ENCODE measurements around the gene OR56A3. TPM values are rescaled to one million over a fixed set of nuclear protein-coding genes. Genes with fewer than 3 reads are reported as not detected.
A peak's percentile ranks its signal among the peaks of the same experiment; 100 is the strongest.

The OR56A3 gene
- total and polyA plus RNA-seq, 2 experiments from 2014 or later: not detected

DNA sequence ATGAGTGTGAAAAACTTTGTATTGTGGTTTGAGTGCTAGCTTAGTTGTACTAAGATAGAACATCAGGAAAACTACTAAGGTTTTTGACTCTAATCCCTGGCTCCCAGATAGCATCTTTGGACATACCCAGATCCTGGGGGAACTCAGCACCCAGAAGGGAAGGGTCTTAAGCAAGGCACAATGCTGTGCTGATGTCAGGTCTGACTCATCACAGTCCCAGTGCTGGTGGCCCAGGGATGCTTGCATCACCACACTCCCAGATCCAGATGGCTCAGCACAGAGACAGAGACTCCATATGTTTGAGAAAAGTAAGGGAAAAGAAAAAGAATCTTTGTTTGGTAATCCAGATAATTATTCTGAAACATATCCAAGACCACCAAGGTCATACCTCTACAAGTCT lies 18.3 kb upstream of the OR56A3 start (continued):
- TF ChIP-seq, protein P1, sequence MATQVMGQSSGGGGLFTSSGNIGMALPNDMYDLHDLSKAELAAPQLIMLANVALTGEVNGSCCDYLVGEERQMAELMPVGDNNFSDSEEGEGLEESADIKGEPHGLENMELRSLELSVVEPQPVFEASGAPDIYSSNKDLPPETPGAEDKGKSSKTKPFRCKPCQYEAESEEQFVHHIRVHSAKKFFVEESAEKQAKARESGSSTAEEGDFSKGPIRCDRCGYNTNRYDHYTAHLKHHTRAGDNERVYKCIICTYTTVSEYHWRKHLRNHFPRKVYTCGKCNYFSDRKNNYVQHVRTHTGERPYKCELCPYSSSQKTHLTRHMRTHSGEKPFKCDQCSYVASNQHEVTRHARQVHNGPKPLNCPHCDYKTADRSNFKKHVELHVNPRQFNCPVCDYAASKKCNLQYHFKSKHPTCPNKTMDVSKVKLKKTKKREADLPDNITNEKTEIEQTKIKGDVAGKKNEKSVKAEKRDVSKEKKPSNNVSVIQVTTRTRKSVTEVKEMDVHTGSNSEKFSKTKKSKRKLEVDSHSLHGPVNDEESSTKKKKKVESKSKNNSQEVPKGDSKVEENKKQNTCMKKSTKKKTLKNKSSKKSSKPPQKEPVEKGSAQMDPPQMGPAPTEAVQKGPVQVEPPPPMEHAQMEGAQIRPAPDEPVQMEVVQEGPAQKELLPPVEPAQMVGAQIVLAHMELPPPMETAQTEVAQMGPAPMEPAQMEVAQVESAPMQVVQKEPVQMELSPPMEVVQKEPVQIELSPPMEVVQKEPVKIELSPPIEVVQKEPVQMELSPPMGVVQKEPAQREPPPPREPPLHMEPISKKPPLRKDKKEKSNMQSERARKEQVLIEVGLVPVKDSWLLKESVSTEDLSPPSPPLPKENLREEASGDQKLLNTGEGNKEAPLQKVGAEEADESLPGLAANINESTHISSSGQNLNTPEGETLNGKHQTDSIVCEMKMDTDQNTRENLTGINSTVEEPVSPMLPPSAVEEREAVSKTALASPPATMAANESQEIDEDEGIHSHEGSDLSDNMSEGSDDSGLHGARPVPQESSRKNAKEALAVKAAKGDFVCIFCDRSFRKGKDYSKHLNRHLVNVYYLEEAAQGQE (IDR thresholded peaks at IDR 0.05; ENCODE audit: unreplicated experiment): no peak
- TF ChIP-seq CREB1 (CRISPR knock-in tag; IDR thresholded peaks at IDR 0.05; ENCODE audit: low read depth): no peak

DNA sequence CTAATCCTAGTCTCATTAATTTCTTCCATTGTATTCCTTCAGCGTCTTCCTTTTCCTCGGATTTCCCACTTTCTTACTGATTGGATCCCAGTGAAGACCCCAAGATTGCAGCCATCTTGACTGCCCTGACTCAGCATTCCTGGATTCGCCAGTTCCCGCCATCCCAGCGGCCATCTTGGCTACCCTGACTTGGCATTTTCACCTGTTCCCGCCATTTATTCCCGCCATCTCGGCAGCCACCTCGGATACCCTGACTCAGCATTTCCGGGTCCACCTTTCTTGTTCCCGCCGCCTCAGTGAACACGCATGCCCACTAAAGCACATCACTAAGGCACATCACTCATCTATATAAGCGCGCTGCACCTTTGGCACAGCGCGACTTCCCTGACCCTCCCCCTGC lies 13.8 kb upstream of the OR56A3 start:
- H4K20me1 ChIP-seq (replicated peaks; ENCODE audit: insufficient read depth): no peaks in the 10 kb centered on the region
- no peak for ATAC-seq
- 0 out of 2 replicates have a peak overlapping the region, but pooled peaks have one; percentile 38 for H2AFZ ChIP-seq
- DNase-seq (ENCODE audit: low spot score): peak; percentile 34
- H3K36me3 Mint-ChIP-seq (ENCODE audit: low read depth): peaks cover 24% of the 10 kb centered on the region
- H3K27ac Mint-ChIP-seq: peak overlapping the region; percentile 94
- no peak overlapping the region for H3K4me3 ChIP-seq
- no peak overlapping the region for H3K27ac ChIP-seq (ENCODE audit: low read depth)
- H3F3A ChIP-seq (replicated peaks; ENCODE audit: low read depth): no peaks in the 10 kb centered on the region
- no peaks in the 10 kb centered on the region for H3K79me2 ChIP-seq (replicated peaks; ENCODE audit: insufficient read depth)
- H3K4me1 ChIP-seq (ENCODE audit: insufficient read depth): no peaks in the 10 kb centered on the region
- H3K4me3 Mint-ChIP-seq: no peak overlapping the region
- no peak for TF ChIP-seq EZH2 (IDR thresholded peaks at IDR 0.05; ENCODE audit: low read depth, unreplicated experiment)
- no peak for TF ChIP-seq ZNF331 (CRISPR knock-in tag; IDR thresholded peaks at IDR 0.05; ENCODE audit: low read depth)
- no peak for TF ChIP-seq EZH2phosphoT487 (IDR thresholded peaks at IDR 0.05; ENCODE audit: unreplicated experiment)
- TF ChIP-seq, protein P1 (IDR thresholded peaks at IDR 0.05; ENCODE audit: unreplicated experiment): no peak
- TF ChIP-seq, protein P2, sequence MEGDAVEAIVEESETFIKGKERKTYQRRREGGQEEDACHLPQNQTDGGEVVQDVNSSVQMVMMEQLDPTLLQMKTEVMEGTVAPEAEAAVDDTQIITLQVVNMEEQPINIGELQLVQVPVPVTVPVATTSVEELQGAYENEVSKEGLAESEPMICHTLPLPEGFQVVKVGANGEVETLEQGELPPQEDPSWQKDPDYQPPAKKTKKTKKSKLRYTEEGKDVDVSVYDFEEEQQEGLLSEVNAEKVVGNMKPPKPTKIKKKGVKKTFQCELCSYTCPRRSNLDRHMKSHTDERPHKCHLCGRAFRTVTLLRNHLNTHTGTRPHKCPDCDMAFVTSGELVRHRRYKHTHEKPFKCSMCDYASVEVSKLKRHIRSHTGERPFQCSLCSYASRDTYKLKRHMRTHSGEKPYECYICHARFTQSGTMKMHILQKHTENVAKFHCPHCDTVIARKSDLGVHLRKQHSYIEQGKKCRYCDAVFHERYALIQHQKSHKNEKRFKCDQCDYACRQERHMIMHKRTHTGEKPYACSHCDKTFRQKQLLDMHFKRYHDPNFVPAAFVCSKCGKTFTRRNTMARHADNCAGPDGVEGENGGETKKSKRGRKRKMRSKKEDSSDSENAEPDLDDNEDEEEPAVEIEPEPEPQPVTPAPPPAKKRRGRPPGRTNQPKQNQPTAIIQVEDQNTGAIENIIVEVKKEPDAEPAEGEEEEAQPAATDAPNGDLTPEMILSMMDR (conservative IDR thresholded peaks at IDR 0.05; ENCODE audit: low read depth in 2 of 2): no peak
- no peak for TF ChIP-seq JUNB (IDR thresholded peaks at IDR 0.05; ENCODE audit: unreplicated experiment)
- TF ChIP-seq, protein P3, sequence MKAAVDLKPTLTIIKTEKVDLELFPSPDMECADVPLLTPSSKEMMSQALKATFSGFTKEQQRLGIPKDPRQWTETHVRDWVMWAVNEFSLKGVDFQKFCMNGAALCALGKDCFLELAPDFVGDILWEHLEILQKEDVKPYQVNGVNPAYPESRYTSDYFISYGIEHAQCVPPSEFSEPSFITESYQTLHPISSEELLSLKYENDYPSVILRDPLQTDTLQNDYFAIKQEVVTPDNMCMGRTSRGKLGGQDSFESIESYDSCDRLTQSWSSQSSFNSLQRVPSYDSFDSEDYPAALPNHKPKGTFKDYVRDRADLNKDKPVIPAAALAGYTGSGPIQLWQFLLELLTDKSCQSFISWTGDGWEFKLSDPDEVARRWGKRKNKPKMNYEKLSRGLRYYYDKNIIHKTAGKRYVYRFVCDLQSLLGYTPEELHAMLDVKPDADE (IDR thresholded peaks at IDR 0.05): no peak
- no peaks in the 10 kb centered on the region for H3K27me3 ChIP-seq (ENCODE audit: insufficient read depth)
- no peaks in the 10 kb centered on the region for H3K36me3 ChIP-seq (ENCODE audit: insufficient read depth)
- no peak overlapping the region for H3K4me2 ChIP-seq
- H3K9me2 ChIP-seq (ENCODE audit: insufficient read depth): peaks cover 4% of the 10 kb centered on the region
- peaks cover 52% of the 10 kb centered on the region for H3K9me3 Mint-ChIP-seq
- peaks cover 11% of the 10 kb centered on the region for H3K27me3 Mint-ChIP-seq (ENCODE audit: insufficient read depth, low read depth, poor library complexity)
- no peaks in the 10 kb centered on the region for H3K4me1 Mint-ChIP-seq

All from GM23338 (cell line).